Activated B cell treated with CpG ODN at 0.5 μM for 24 hours (primary cell): Measurements from ENCODE around the gene KLHDC8A. TPM values are rescaled to one million over a fixed set of nuclear protein-coding genes. Genes with fewer than 3 reads are reported as not detected.
A peak's percentile ranks its signal among the peaks of the same experiment; 100 is the strongest.

Source experiments
- ATAC-seq: fragments of 200-7000 bp; cut with Tn5 transposase; one replicate; pipeline ENCODE4 v1.10.0; 2021; ENCODE audit warnings: low read depth, mild to moderate bottlenecking, moderate library complexity
- CTCF ChIA-PET: fragments of 350-600 bp; sonication (Branson Sonifier 250); formaldehyde crosslinking; loops from one replicate; lab custom pipeline; 2021; ENCODE audit warnings: antibody characterized with exemption; lab: Charles Lee
- POLR2A ChIA-PET: fragments of 350-600 bp; sonication (Branson Sonifier 250); formaldehyde crosslinking; loops from one replicate; lab custom pipeline; 2021; ENCODE audit warnings: antibody characterized with exemption; lab: Charles Lee
- DNase-seq: peaks from one replicate; pipeline ENCODE4 v3.0.0; 2022
- H3K27ac Mint-ChIP-seq: one replicate; pipeline ENCODE4 v1.8.0; 2020; ENCODE audit warnings: mixed read lengths
- H3K27me3 Mint-ChIP-seq: one replicate; pipeline ENCODE4 v1.8.0; 2021; ENCODE audit warnings: mixed read lengths
- H3K36me3 Mint-ChIP-seq: one replicate; pipeline ENCODE4 v1.8.0; 2021; ENCODE audit warnings: low read depth, mixed read lengths
- H3K4me1 Mint-ChIP-seq: one replicate; pipeline ENCODE4 v1.8.0; 2021; ENCODE audit warnings: mixed read lengths
- H3K4me3 Mint-ChIP-seq: one replicate; pipeline ENCODE4 v1.8.0; 2020; ENCODE audit warnings: mild to moderate bottlenecking, mixed read lengths
- H3K9me3 Mint-ChIP-seq: one replicate; pipeline ENCODE4 v1.8.0; 2020; ENCODE audit warnings: mixed read lengths
- CTCF ChIP-seq: fragments of 200-600 bp; IDR thresholded peaks from one replicate; pipeline ENCODE4 v1.8.0; 2022; ENCODE audit warnings: antibody characterized with exemption, mild to moderate bottlenecking
- intact Hi-C: fragments of 100-400 bp; cut with micrococcal nuclease; formaldehyde crosslinking; loops from one replicate; pipeline ENCODE4 v1.15.1; 2024
- total RNA-seq: library from RNA; stranded (reverse); gene quantifications from 2 replicates; pipeline ENCODE4 v1.2.3, GENCODE V29; 2022

The KLHDC8A gene
- total RNA-seq, 1 donor from 2014 or later = 0.07 TPM

- no peaks in the 10 kb centered on the region for H3K27me3 Mint-ChIP-seq
- DNase-seq (peak; percentile 71), ATAC-seq (peak; percentile 76)
- TF ChIP-seq CTCF = no peak
- peaks cover 1% of the 10 kb centered on the region for H3K36me3 Mint-ChIP-seq
- H3K9me3 Mint-ChIP-seq = no peaks in the 10 kb centered on the region
- H3K27ac Mint-ChIP-seq = peak overlapping the region; percentile 98
- peaks cover 91% of the 10 kb centered on the region for H3K4me1 Mint-ChIP-seq
- CTCF ChIA-PET = interaction anchor here (0.9 to 10.0 kb wide), 8 partner anchors 8 to 37 kb away, joined by 3 to 139 read pairs (median 18); partner anchors contain the start of gene NUAK2
- peak overlapping the region; percentile 71 for H3K4me3 Mint-ChIP-seq
- POLR2A ChIA-PET = interaction anchor here (0.6 to 35.7 kb wide), 11 partner anchors 10 to 562 kb away, joined by 3 to 1622 read pairs (median 4); partner anchors contain the start of genes NUAK2 and PM20D1
- intact Hi-C loops = loop anchor here (1.0 to 10.0 kb wide), 6 partner anchors 25 to 2001 kb away; partner anchors contain the start of genes FCMR, NUAK2 and PPP1R15B
Observed at GRCh38 chr1:205287767-205288559, 68.8 kb downstream of the KLHDC8A start.

GRCh38 chr1:205287076-205287475, 69.6 kb downstream of the KLHDC8A start:
- ChIA-PET POLR2A (interaction anchor here (5.4 to 35.7 kb wide), 3 partner anchors 10 to 28 kb away, joined by 43 to 1622 read pairs (median 196); partner anchors contain the start of gene NUAK2), CTCF (interaction anchor here (0.9 to 10.0 kb wide), 5 partner anchors 13 to 38 kb away, joined by 3 to 139 read pairs (median 70); partner anchors contain the start of gene NUAK2)
- no peak for TF ChIP-seq CTCF
- Mint-ChIP-seq H3K27me3 (no peaks in the 10 kb centered on the region), H3K4me3 (peak overlapping the region; percentile 67), H3K36me3 (peaks cover 1% of the 10 kb centered on the region), H3K4me1 (peaks cover 91% of the 10 kb centered on the region), H3K27ac (peak overlapping the region; percentile 98), H3K9me3 (no peaks in the 10 kb centered on the region)
- intact Hi-C loops = loop anchor here (5.0 to 10.0 kb wide), 3 partner anchors 872 to 2000 kb away; partner anchors contain the start of genes FCMR and PPP1R15B
- ATAC-seq (no peak), DNase-seq (no peak)

GRCh38 chr1:205286335-205286950, 70.3 kb downstream of the KLHDC8A start:
- ChIA-PET CTCF (interaction anchor here (1.1 to 10.0 kb wide), 5 partner anchors 13 to 199 kb away, joined by 3 to 139 read pairs (median 70); partner anchors contain the start of gene NUAK2), POLR2A (interaction anchor here (0.7 to 35.7 kb wide), 7 partner anchors 8 to 346 kb away, joined by 4 to 1622 read pairs (median 7); partner anchors contain the start of genes NUAK2 and TMCC2)
- Mint-ChIP-seq H3K4me3 (peak overlapping the region; percentile 67), H3K36me3 (peaks cover 1% of the 10 kb centered on the region), H3K27ac (peak overlapping the region; percentile 98), H3K9me3 (no peaks in the 10 kb centered on the region), H3K4me1 (peaks cover 88% of the 10 kb centered on the region), H3K27me3 (no peaks in the 10 kb centered on the region)
- intact Hi-C loops = loop anchor here (5.0 to 10.0 kb wide), 3 partner anchors 872 to 1999 kb away; partner anchors contain the start of genes FCMR and PPP1R15B
- no peak for TF ChIP-seq CTCF
- DNase-seq (peak; percentile 50), ATAC-seq (peak; percentile 5)

Other genes with a start within 250 kb of the KLHDC8A start
- 16.3 and 19.7 TPM in 2 replicates for gene RBBP5, start 234.9 kb downstream of the KLHDC8A start, total RNA-seq
- 7.3 and 9.6 TPM in 2 replicates for gene DSTYK, start 145.2 kb downstream of the KLHDC8A start, total RNA-seq
- gene TMCC2, start 129.0 kb downstream of the KLHDC8A start, total RNA-seq = 1.2 and 1.4 TPM in 2 replicates
- gene NUAK2, start 35.2 kb downstream of the KLHDC8A start, total RNA-seq = 26.1 and 26.2 TPM in 2 replicates
- not detected in 2 replicates for gene LEMD1, start 65.1 kb upstream of the KLHDC8A start, total RNA-seq
- gene BLACAT1, start 99.1 kb upstream of the KLHDC8A start, total RNA-seq = 0.07 TPM in 1 of 2 replicates, not detected in the other
- gene CDK18, start 147.7 kb upstream of the KLHDC8A start, total RNA-seq = 1.9 and 2.6 TPM in 2 replicates